ENCODE measurements around the gene ADCY9. TPM values are rescaled to one million over a fixed set of nuclear protein-coding genes. Genes with fewer than 3 reads are reported as not detected.

The ADCY9 gene
- total RNA-seq, 1 donor from 2014 or later = 12.0 TPM

DNA sequence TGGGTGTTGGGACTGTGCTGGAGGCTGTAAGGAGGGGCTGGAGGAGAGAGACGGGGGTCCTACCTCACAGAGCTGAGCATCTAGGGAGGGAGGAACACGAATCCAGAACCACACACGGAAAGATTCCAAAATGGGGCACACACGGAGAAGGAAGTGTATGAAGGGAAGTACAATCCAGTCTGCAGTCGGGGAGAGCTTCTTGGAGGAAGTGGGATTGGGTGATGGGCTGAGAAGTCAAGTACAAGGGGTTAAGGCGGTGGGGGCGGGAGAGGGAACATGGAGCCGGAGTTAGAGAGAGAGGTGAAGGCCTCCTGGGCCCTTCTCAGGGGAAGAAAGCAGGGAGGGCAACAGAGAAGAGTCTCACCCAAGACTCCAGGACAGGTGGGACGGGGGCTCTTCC is 128.2 kb downstream of the ADCY9 start:
- H3K36me3 ChIP-seq (ENCODE audit: control insufficient read depth, insufficient read depth, low read length) = no peaks in the 10 kb centered on the region
- no peaks in the 10 kb centered on the region for H3K27me3 ChIP-seq (ENCODE audit: control insufficient read depth, insufficient read depth, low read length)
- DNase-seq (ENCODE audit: low read depth) = no peak
- TF ChIP-seq, protein P1, sequence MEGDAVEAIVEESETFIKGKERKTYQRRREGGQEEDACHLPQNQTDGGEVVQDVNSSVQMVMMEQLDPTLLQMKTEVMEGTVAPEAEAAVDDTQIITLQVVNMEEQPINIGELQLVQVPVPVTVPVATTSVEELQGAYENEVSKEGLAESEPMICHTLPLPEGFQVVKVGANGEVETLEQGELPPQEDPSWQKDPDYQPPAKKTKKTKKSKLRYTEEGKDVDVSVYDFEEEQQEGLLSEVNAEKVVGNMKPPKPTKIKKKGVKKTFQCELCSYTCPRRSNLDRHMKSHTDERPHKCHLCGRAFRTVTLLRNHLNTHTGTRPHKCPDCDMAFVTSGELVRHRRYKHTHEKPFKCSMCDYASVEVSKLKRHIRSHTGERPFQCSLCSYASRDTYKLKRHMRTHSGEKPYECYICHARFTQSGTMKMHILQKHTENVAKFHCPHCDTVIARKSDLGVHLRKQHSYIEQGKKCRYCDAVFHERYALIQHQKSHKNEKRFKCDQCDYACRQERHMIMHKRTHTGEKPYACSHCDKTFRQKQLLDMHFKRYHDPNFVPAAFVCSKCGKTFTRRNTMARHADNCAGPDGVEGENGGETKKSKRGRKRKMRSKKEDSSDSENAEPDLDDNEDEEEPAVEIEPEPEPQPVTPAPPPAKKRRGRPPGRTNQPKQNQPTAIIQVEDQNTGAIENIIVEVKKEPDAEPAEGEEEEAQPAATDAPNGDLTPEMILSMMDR (IDR thresholded peaks at IDR 0.05; ENCODE audit: insufficient read depth, low read length, poor library complexity, severe bottlenecking) = no peak
- H3K4me3 ChIP-seq (ENCODE audit: low read depth, low read length) = no peak overlapping the region

DNA sequence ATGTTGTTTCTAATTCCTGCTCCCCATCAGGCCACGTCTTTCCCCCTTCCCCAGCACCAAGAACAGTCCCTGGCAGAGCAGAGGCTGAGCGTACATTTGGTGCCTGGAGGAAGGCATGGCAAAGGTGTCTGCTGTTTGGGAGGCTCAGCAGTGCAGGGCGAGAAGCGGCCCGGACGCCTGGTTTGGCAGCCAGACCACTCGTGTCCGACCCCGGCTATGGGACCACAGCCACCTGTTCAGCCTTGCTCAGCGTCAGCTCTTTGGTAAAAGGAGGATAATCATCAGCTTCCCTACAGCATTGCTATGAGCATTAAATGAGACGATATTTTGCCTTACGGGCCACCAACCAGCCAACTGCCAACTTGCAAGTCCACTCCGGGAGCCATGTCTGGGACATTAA is 129.0 kb downstream of the ADCY9 start:
- TF ChIP-seq, protein P1 (IDR thresholded peaks at IDR 0.05; ENCODE audit: insufficient read depth, low read length, poor library complexity, severe bottlenecking) = no peak

DNA sequence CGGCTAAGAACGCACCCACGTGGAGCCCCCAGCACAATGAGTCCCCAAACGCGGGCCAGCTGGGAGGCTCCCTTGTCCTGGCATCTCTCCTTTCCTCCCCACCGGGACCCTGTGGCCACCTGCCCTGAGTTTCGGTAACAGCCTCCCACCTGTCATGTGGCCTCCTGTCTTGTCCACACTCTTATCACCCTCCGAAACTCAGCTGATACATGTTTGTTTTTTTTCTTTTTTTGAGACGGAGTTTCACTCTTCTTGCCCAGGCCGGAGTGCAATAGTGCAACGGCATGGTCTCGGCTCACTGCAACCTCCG is 130.1 kb downstream of the ADCY9 start:
- Histone ChIP-seq H3K36me3 (ENCODE audit: control insufficient read depth, insufficient read depth, low read length) (no peaks in the 10 kb centered on the region), H3K27me3 (ENCODE audit: control insufficient read depth, insufficient read depth, low read length) (no peaks in the 10 kb centered on the region), H3K4me3 (ENCODE audit: low read depth, low read length) (no peak overlapping the region)
- TF ChIP-seq, protein P1 (IDR thresholded peaks at IDR 0.05; ENCODE audit: insufficient read depth, low read length, poor library complexity, severe bottlenecking) = no peak
- DNase-seq (ENCODE audit: low read depth) = no peak

More for the DNA sequence above, 129.0 kb downstream of the ADCY9 start:
- no peaks in the 10 kb centered on the region for H3K27me3 ChIP-seq (ENCODE audit: control insufficient read depth, insufficient read depth, low read length)
- no peak overlapping the region for H3K4me3 ChIP-seq (ENCODE audit: low read depth, low read length)
- DNase-seq (ENCODE audit: low read depth) = no peak
- H3K36me3 ChIP-seq (ENCODE audit: control insufficient read depth, insufficient read depth, low read length) = no peaks in the 10 kb centered on the region

DNA sequence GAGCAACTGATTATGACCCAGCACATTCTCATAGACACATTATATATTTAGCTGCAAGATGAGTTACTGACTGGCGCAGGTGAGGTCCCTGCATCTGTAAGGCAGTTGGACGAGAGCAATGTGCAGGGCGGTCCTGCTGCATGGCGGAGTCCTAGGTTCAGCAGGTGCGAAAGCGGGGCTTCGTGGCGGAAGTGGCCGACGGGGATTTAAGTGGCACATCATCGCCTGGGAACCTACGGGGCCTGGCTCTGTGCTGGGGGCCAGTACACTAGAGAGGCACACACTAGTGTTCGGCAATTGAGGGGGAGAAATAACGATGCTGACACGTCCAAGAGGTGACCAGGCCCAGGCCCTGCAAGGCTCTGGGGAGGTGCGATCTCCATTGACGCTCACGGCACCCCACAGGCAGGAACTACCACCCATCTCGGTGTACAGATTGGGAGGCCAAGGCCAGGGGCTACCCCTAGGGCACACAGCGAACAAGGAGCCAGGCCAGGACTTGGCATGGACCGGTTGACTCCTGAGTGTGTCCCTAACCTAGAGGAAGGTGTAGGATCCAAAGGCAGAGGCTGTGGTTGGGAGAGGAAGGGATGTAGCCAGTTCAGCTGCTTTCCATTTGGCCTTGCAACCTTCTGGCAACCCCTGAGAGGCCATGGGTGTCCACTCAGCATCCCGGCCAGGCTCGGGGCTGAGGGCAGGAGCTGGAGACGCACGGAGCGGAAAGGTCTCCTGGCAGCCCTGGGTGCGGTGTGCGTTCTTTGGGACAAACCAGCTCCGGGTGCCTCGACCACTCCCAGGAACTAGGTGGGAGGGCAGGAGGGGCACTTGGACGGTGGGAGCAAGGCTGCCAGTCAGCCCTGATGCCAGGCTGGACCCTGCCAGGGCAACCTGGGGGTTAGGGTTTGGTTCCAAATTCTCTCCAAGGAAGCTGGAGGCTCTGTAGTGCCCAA is 131.9 kb downstream of the ADCY9 start:
- TF ChIP-seq, protein P1 (IDR thresholded peaks at IDR 0.05; ENCODE audit: insufficient read depth, low read length, poor library complexity, severe bottlenecking) = no peak
- H3K36me3 ChIP-seq (ENCODE audit: control insufficient read depth, insufficient read depth, low read length) = no peaks in the 10 kb centered on the region
- no peaks in the 10 kb centered on the region for H3K27me3 ChIP-seq (ENCODE audit: control insufficient read depth, insufficient read depth, low read length)
- DNase-seq (ENCODE audit: low read depth) = no peak
- no peak overlapping the region for H3K4me3 ChIP-seq (ENCODE audit: low read depth, low read length)

DNA sequence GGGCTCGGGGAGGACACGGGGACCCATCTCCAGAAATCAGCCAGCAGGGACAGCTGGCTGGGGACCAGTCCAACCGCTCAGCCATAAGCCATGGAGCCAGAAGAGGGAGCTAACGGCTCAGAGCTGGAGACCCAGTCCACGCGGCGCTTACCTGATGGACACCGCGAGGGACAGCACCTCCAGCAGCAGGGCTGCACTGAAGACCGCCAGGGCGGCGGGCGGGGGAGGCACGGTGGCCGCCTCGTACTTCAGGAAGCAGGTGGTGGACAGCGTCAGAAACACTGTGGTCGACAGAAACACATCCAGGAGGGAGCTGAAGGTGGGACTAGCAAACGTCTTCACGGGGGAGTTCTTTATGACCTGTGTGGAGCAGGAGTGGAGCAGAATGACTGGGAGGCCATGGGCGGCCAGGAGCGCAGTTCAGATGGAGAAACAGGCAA is 133.1 kb downstream of the ADCY9 start:
- no peaks in the 10 kb centered on the region for H3K27me3 ChIP-seq (ENCODE audit: control insufficient read depth, insufficient read depth, low read length)
- H3K4me3 ChIP-seq (ENCODE audit: low read depth, low read length) = no peak overlapping the region
- TF ChIP-seq, protein P1 (IDR thresholded peaks at IDR 0.05; ENCODE audit: insufficient read depth, low read length, poor library complexity, severe bottlenecking) = peak; percentile 88
- no peaks in the 10 kb centered on the region for H3K36me3 ChIP-seq (ENCODE audit: control insufficient read depth, insufficient read depth, low read length)
- no peak for DNase-seq (ENCODE audit: low read depth)
